Loucy (cell line): Measurements from ENCODE around the gene EBF3.

Source experiments
- H2AFZ ChIP-seq: fragments of 200-600 bp; sonication (generic); 2 replicates; pipeline ENCODE4 v1.6.0; 2016; ENCODE audit warnings: antibody characterized with exemption, mild to moderate bottlenecking, low read length, moderate library complexity
- H3F3A ChIP-seq: fragments of 200-600 bp; 2 replicates; pipeline ENCODE4 v1.6.0; 2016; ENCODE audit warnings: antibody characterized with exemption, low read depth, mild to moderate bottlenecking
- H3K27me3 ChIP-seq: fragments of 200-600 bp; sonication (generic); 2 replicates; pipeline ENCODE4 v1.6.1; 2014; ENCODE audit warnings: low read length, mild to moderate bottlenecking; ENCODE audit not compliant: insufficient read depth, poor library complexity, severe bottlenecking
- H3K36me3 ChIP-seq: fragments of 200-600 bp; sonication (generic); 2 replicates; pipeline ENCODE4 v1.6.1; 2016; ENCODE audit warnings: low read length; ENCODE audit not compliant: insufficient read depth
- H3K4me1 ChIP-seq: fragments of 200-600 bp; sonication (generic); 2 replicates; pipeline ENCODE4 v1.5.1; 2014; ENCODE audit warnings: low read length, mild to moderate bottlenecking; ENCODE audit not compliant: insufficient read depth, poor library complexity, severe bottlenecking
- H3K4me2 ChIP-seq: fragments of 200-600 bp; sonication (generic); 2 replicates; pipeline ENCODE4 v1.6.0; 2014; ENCODE audit warnings: antibody characterized with exemption, low read length, low read depth, mild to moderate bottlenecking; ENCODE audit not compliant: poor library complexity, severe bottlenecking
- H3K4me3 ChIP-seq: fragments of 200-600 bp; sonication (generic); 2 replicates; pipeline ENCODE4 v1.5.1; 2014; ENCODE audit warnings: low read length, mild to moderate bottlenecking, mixed read lengths; ENCODE audit not compliant: poor library complexity, severe bottlenecking
- H3K79me2 ChIP-seq: fragments of 200-600 bp; sonication (generic); 2 replicates; pipeline ENCODE4 v1.6.1; 2014; ENCODE audit warnings: low read length; ENCODE audit not compliant: insufficient read depth
- H3K9ac ChIP-seq: fragments of 200-600 bp; sonication (generic); 2 replicates; pipeline ENCODE4 v1.6.0; 2014; ENCODE audit warnings: mild to moderate bottlenecking, low read depth, low read length, moderate library complexity; ENCODE audit not compliant: poor library complexity, severe bottlenecking
- H3K9me2 ChIP-seq: fragments of 200-600 bp; sonication (generic); replicated peaks from 2 replicates; pipeline ENCODE4 v1.6.1; 2016; ENCODE audit warnings: low read depth, low read length, mixed read lengths
- H3K9me3 ChIP-seq: fragments of 200-600 bp; sonication (generic); 2 replicates; pipeline ENCODE4 v1.6.1; 2014; ENCODE audit warnings: mild to moderate bottlenecking, antibody characterized with exemption, low read length, low read depth; ENCODE audit not compliant: insufficient read depth
- H4K20me1 ChIP-seq: fragments of 200-600 bp; sonication (generic); 2 replicates; pipeline ENCODE4 v1.6.0; 2014; ENCODE audit warnings: antibody characterized with exemption, low read length, mild to moderate bottlenecking; ENCODE audit not compliant: insufficient read depth, poor library complexity, severe bottlenecking
- CTCF ChIP-seq: fragments of 200-600 bp; sonication (generic); conservative IDR thresholded peaks from 2 replicates; pipeline ENCODE4 v1.5.1; 2014; ENCODE audit warnings: mild to moderate bottlenecking, antibody characterized with exemption, low read length
- EZH2phosphoT487 ChIP-seq: fragments of 200-600 bp; IDR thresholded peaks from 2 replicates; pipeline ENCODE4 v1.6.1; 2018; ENCODE audit warnings: antibody characterized with exemption, mild to moderate bottlenecking, moderate library complexity, borderline replicate concordance

The EBF3 gene

GRCh38 chr10:129877773-129878371, 86.2 kb downstream of the EBF3 start:
- H3K9ac ChIP-seq: no peak overlapping the region
- H3F3A ChIP-seq: no peaks in the 10 kb centered on the region
- no peaks in the 10 kb centered on the region for H3K36me3 ChIP-seq
- no peaks in the 10 kb centered on the region for H3K79me2 ChIP-seq
- H3K4me3 ChIP-seq: no peak overlapping the region
- H3K9me3 ChIP-seq: no peaks in the 10 kb centered on the region
- H4K20me1 ChIP-seq: no peaks in the 10 kb centered on the region
- no peak overlapping the region for H3K4me2 ChIP-seq
- TF ChIP-seq EZH2phosphoT487 (no peak), CTCF (peak; percentile 87)
- no peaks in the 10 kb centered on the region for H3K27me3 ChIP-seq
- no peaks in the 10 kb centered on the region for H3K9me2 ChIP-seq
- H3K4me1 ChIP-seq: no peaks in the 10 kb centered on the region
- H2AFZ ChIP-seq: no peak overlapping the region

GRCh38 chr10:129876838-129877237, 87.2 kb downstream of the EBF3 start:
- H3K36me3 ChIP-seq: no peaks in the 10 kb centered on the region
- H3K4me3 ChIP-seq: no peak overlapping the region
- H3K9me3 ChIP-seq: no peaks in the 10 kb centered on the region
- H3K4me2 ChIP-seq: no peak overlapping the region
- no peak for TF ChIP-seq EZH2phosphoT487
- TF ChIP-seq CTCF: no peak
- no peaks in the 10 kb centered on the region for H3K27me3 ChIP-seq
- no peaks in the 10 kb centered on the region for H4K20me1 ChIP-seq
- no peaks in the 10 kb centered on the region for H3K79me2 ChIP-seq
- H3K9me2 ChIP-seq: no peaks in the 10 kb centered on the region
- H3K9ac ChIP-seq: no peak overlapping the region
- no peaks in the 10 kb centered on the region for H3K4me1 ChIP-seq
- no peak overlapping the region for H2AFZ ChIP-seq
- H3F3A ChIP-seq: no peaks in the 10 kb centered on the region

GRCh38 chr10:129875993-129876726, 87.9 kb downstream of the EBF3 start:
- no peak overlapping the region for H3K4me2 ChIP-seq
- no peaks in the 10 kb centered on the region for H3K9me2 ChIP-seq
- no peaks in the 10 kb centered on the region for H3K4me1 ChIP-seq
- H3K9ac ChIP-seq: no peak overlapping the region
- no peaks in the 10 kb centered on the region for H3F3A ChIP-seq
- H3K79me2 ChIP-seq: no peaks in the 10 kb centered on the region
- no peak overlapping the region for H2AFZ ChIP-seq
- no peaks in the 10 kb centered on the region for H3K9me3 ChIP-seq
- H4K20me1 ChIP-seq: no peaks in the 10 kb centered on the region
- H3K4me3 ChIP-seq: no peak overlapping the region
- H3K27me3 ChIP-seq: no peaks in the 10 kb centered on the region
- TF ChIP-seq CTCF (no peak), EZH2phosphoT487 (no peak)
- no peaks in the 10 kb centered on the region for H3K36me3 ChIP-seq
